Astrocyte (in vitro differentiated cells and primary cell): Measurements from ENCODE around the gene INTS4. TPM values are rescaled to one million over a fixed set of nuclear protein-coding genes. Genes with fewer than 3 reads are reported as not detected.

Experiments used
- DNase-seq: peaks from one replicate; pipeline ENCODE4 v3.0.0-alpha.2; 2010; ENCODE audit warnings: low read depth
- FAIRE-seq: peaks from 2 replicates; lab custom pipeline; 2011; peaks lifted over from hg19 to GRCh38; lab: Jason Lieb, UNC
- H2AFZ ChIP-seq: 2 replicates; pipeline ENCODE4 v1.6.0; 2012; ENCODE audit warnings: low read depth, low read length, inconsistent platforms
- H3K27ac ChIP-seq: 2 replicates; pipeline ENCODE4 v1.5.1; 2011; ENCODE audit warnings: low read depth, low read length, inconsistent platforms
- H3K27me3 ChIP-seq: 2 replicates; pipeline ENCODE4 v1.6.0; 2011; ENCODE audit warnings: low read length, inconsistent platforms; ENCODE audit not compliant: insufficient read depth
- H3K36me3 ChIP-seq: 2 replicates; pipeline ENCODE4 v1.5.1; 2011; ENCODE audit warnings: low read length, inconsistent platforms; ENCODE audit not compliant: insufficient read depth
- H3K4me1 ChIP-seq: 2 replicates; pipeline ENCODE4 v1.5.1; 2011; ENCODE audit warnings: low read length, inconsistent platforms; ENCODE audit not compliant: insufficient read depth
- H3K4me2 ChIP-seq: 2 replicates; pipeline ENCODE4 v1.6.0; 2012; ENCODE audit warnings: low read length, inconsistent platforms
- H3K4me3 ChIP-seq: 2 replicates; pipeline ENCODE4 v1.5.1; 2011; ENCODE audit warnings: low read depth, mild to moderate bottlenecking, low read length, inconsistent platforms; ENCODE audit not compliant: insufficient read depth
- H3K79me2 ChIP-seq: 2 replicates; pipeline ENCODE4 v1.6.0; 2012; ENCODE audit warnings: mild to moderate bottlenecking, low read length, inconsistent platforms; ENCODE audit not compliant: insufficient read depth
- H3K9ac ChIP-seq: 2 replicates; pipeline ENCODE4 v1.6.0; 2012; ENCODE audit warnings: mild to moderate bottlenecking, low read length, inconsistent platforms
- H3K9me3 ChIP-seq: 2 replicates; pipeline ENCODE4 v1.5.1; 2012; ENCODE audit warnings: low read depth, mild to moderate bottlenecking, low read length, inconsistent platforms; ENCODE audit not compliant: insufficient read depth
- H4K20me1 ChIP-seq: 2 replicates; pipeline ENCODE4 v1.6.0; 2012; ENCODE audit warnings: low read length, inconsistent platforms; ENCODE audit not compliant: insufficient read depth
- H3K27ac Mint-ChIP-seq: one replicate; pipeline ENCODE4 v1.8.0; 2021; ENCODE audit warnings: mild to moderate bottlenecking, mixed read lengths; ENCODE audit not compliant: unreplicated experiment
- H3K27me3 Mint-ChIP-seq: one replicate; pipeline ENCODE4 v1.8.0; 2021; ENCODE audit warnings: low read depth, mixed read lengths; ENCODE audit not compliant: unreplicated experiment
- H3K36me3 Mint-ChIP-seq: one replicate; pipeline ENCODE4 v1.8.0; 2021; ENCODE audit warnings: low read depth, mixed read lengths; ENCODE audit not compliant: unreplicated experiment
- H3K4me1 Mint-ChIP-seq: one replicate; pipeline ENCODE4 v1.8.0; 2021; ENCODE audit warnings: low read depth, mixed read lengths; ENCODE audit not compliant: unreplicated experiment
- H3K4me3 Mint-ChIP-seq: one replicate; pipeline ENCODE4 v1.8.0; 2021; ENCODE audit warnings: mild to moderate bottlenecking, moderate library complexity, mixed read lengths; ENCODE audit not compliant: unreplicated experiment
- H3K9me3 Mint-ChIP-seq: one replicate; pipeline ENCODE4 v1.8.0; 2021; ENCODE audit warnings: mild to moderate bottlenecking, mixed read lengths; ENCODE audit not compliant: unreplicated experiment
- CTCF ChIP-seq: IDR thresholded peaks from 2 replicates; pipeline ENCODE4 v1.5.1; 2011; ENCODE audit warnings: low read depth, mild to moderate bottlenecking, inconsistent platforms, low read length, moderate library complexity; ENCODE audit not compliant: insufficient read depth
- EZH2 ChIP-seq: IDR thresholded peaks from 2 replicates; pipeline ENCODE4 v1.6.1; 2012; ENCODE audit warnings: mild to moderate bottlenecking, low read length, inconsistent platforms; ENCODE audit not compliant: insufficient read depth
- total RNA-seq: library from RNA; stranded (reverse); gene quantifications from 2 replicates; pipeline ENCODE4 v1.2.1, GENCODE V29; 2021

INTS4 gene
- total RNA-seq, 1 donor from 2014 or later: 35.0 TPM

- H2AFZ ChIP-seq: no peak overlapping the region
- H3K27me3 ChIP-seq: no peaks in the 10 kb centered on the region
- TF ChIP-seq EZH2: no peak
- no peak for TF ChIP-seq CTCF
- H3K4me2 ChIP-seq: no peak overlapping the region
- DNase-seq (no peak), FAIRE-seq (no peak)
- H4K20me1 ChIP-seq: no peaks in the 10 kb centered on the region
- H3K79me2 ChIP-seq: no peaks in the 10 kb centered on the region
- H3K27ac ChIP-seq: no peak overlapping the region
- H3K4me3 ChIP-seq: no peak overlapping the region
- H3K9me3 Mint-ChIP-seq: no peaks in the 10 kb centered on the region
- no peaks in the 10 kb centered on the region for H3K9me3 ChIP-seq
- no peaks in the 10 kb centered on the region for H3K36me3 ChIP-seq
- no peak overlapping the region for H3K4me3 Mint-ChIP-seq
- no peak overlapping the region for H3K9ac ChIP-seq
- H3K27ac Mint-ChIP-seq: no peak overlapping the region
- H3K27me3 Mint-ChIP-seq: no peaks in the 10 kb centered on the region
- H3K36me3 Mint-ChIP-seq: no peaks in the 10 kb centered on the region
- no peaks in the 10 kb centered on the region for H3K4me1 ChIP-seq
- H3K4me1 Mint-ChIP-seq: no peaks in the 10 kb centered on the region
Observed at GRCh38 chr11:78009062-78009461, 14.6 kb upstream of the INTS4 start.

DNA sequence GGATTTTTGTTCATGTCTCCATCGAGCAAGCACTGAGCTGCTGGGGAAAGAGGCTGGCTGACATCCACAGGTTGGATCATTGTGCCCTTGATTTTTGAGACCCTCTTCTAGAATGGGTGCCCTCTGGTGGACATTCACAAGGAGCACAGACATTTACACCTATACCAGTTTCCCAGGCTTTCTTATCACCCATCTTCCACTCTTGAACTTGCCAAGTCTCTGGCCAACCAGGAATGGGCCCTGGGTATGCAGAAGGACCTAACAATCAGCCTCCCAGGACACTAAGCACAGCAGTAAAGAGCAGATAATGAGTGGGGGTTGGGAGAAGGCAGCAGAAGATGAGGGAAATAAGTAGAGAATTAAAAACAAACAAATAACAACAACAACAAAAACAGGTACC is 5.7 kb upstream of the INTS4 start:
- H3K9me3 Mint-ChIP-seq: peaks cover 2% of the 10 kb centered on the region
- peaks cover 1% of the 10 kb centered on the region for H3K4me1 ChIP-seq
- TF ChIP-seq CTCF (peak; percentile 60), EZH2 (no peak)
- H3K4me2 ChIP-seq: no peak overlapping the region
- H3K27ac ChIP-seq: no peak overlapping the region
- no peak overlapping the region for H3K4me3 ChIP-seq
- H3K9me3 ChIP-seq: no peaks in the 10 kb centered on the region
- peaks cover 2% of the 10 kb centered on the region for H3K4me1 Mint-ChIP-seq
- no peaks in the 10 kb centered on the region for H3K79me2 ChIP-seq
- no peaks in the 10 kb centered on the region for H3K36me3 ChIP-seq
- H3K27ac Mint-ChIP-seq: no peak overlapping the region
- H3K36me3 Mint-ChIP-seq: no peaks in the 10 kb centered on the region
- no peaks in the 10 kb centered on the region for H4K20me1 ChIP-seq
- H3K4me3 Mint-ChIP-seq: no peak overlapping the region
- no peak for FAIRE-seq
- peaks cover 3% of the 10 kb centered on the region for H3K27me3 Mint-ChIP-seq
- H3K9ac ChIP-seq: no peak overlapping the region
- H3K27me3 ChIP-seq: peaks cover 5% of the 10 kb centered on the region
- H2AFZ ChIP-seq: no peak overlapping the region
- peak; percentile 54 for DNase-seq

DNA sequence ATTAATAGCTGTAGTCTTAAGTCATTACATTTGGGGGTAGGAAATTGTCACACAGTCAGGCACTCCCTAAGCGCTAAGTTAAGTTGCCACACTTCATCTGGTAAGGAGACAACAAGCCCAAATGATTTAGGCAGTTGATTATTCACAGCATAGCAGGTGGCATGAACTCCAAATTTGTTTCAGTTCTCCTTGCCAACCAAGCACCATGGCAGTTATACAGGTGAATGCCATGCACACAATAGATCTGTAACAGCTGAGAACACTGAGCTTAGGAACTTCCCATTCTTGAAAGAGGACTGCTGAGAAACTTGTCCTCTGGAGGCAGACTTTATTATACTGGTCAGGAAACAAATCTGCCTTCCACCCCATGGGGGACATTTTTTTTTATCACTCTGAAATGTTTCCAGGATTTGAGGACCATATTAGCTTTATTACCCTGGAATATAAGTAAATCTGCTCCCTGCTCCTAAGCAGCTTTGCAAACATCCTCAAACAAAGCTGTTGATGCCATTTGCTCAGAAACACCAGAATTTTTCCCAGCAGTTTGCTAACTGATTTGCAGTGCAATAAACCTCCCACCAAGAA is 5.1 kb upstream of the INTS4 start:
- Mint-ChIP-seq H3K9me3 (peaks cover 2% of the 10 kb centered on the region), H3K4me3 (no peak overlapping the region), H3K27me3 (peaks cover 3% of the 10 kb centered on the region), H3K36me3 (no peaks in the 10 kb centered on the region), H3K4me1 (peaks cover 5% of the 10 kb centered on the region), H3K27ac (no peak overlapping the region)
- no peak overlapping the region for H2AFZ ChIP-seq
- no peak overlapping the region for H3K9ac ChIP-seq
- no peaks in the 10 kb centered on the region for H3K9me3 ChIP-seq
- H3K79me2 ChIP-seq: no peaks in the 10 kb centered on the region
- no peak overlapping the region for H3K4me3 ChIP-seq
- H3K4me1 ChIP-seq: peaks cover 4% of the 10 kb centered on the region
- H4K20me1 ChIP-seq: no peaks in the 10 kb centered on the region
- H3K27ac ChIP-seq: no peak overlapping the region
- H3K4me2 ChIP-seq: no peak overlapping the region
- FAIRE-seq (no peak), DNase-seq (no peak)
- TF ChIP-seq CTCF: no peak
- no peak for TF ChIP-seq EZH2
- peaks cover 5% of the 10 kb centered on the region for H3K27me3 ChIP-seq
- H3K36me3 ChIP-seq: no peaks in the 10 kb centered on the region
